Fibroblast of villous mesenchyme (primary cell): ENCODE results near the gene SYCE1. TPM values are rescaled to one million over a fixed set of nuclear protein-coding genes. Genes with fewer than 3 reads are reported as not detected.

Experiments
- DNase-seq: peaks from one replicate; pipeline ENCODE4 v3.0.0-alpha.2; 2010; ENCODE audit warnings: low read depth
- H3K4me3 ChIP-seq: 2 replicates; pipeline ENCODE4 v1.5.1; 2011; ENCODE audit warnings: low read depth, mild to moderate bottlenecking, low read length
- CTCF ChIP-seq: IDR thresholded peaks from 2 replicates; pipeline ENCODE4 v1.5.1; 2012; ENCODE audit warnings: low read depth, mild to moderate bottlenecking, low read length; ENCODE audit not compliant: insufficient read depth
- total RNA-seq: library from RNA; depleted of rRNA; stranded (reverse); fragments of >200 nt; gene quantifications from 2 replicates; pipeline ENCODE4 v1.2.3, GENCODE V29; 2012

SYCE1 gene
- total RNA-seq, 1 donor: 1.3 TPM

GRCh38 chr10:133567609-133568286, 2.4 kb upstream of the SYCE1 start:
- no peak for TF ChIP-seq CTCF
- DNase-seq: no peak

GRCh38 chr10:133567119-133567518, 1.7 kb upstream of the SYCE1 start:
- no peak overlapping the region for H3K4me3 ChIP-seq
- no peak for DNase-seq
- no peak for TF ChIP-seq CTCF

More at GRCh38 chr10:133567609-133568286, 2.4 kb upstream of the SYCE1 start:
- H3K4me3 ChIP-seq: no peak overlapping the region

- DNase-seq: peak; percentile 1
- H3K4me3 ChIP-seq: peak overlapping the region; percentile 67
- TF ChIP-seq CTCF: no peak
Measured at GRCh38 chr10:133564816-133565215, 567 bp downstream of the SYCE1 start.

GRCh38 chr10:133559216-133559615, 6.2 kb downstream of the SYCE1 start:
- no peak for TF ChIP-seq CTCF
- no peak overlapping the region for H3K4me3 ChIP-seq
- DNase-seq: no peak

- no peak for DNase-seq
- TF ChIP-seq CTCF: no peak
- no peak overlapping the region for H3K4me3 ChIP-seq
Measured at GRCh38 chr10:133557381-133557780, 8.0 kb downstream of the SYCE1 start.

- H3K4me3 ChIP-seq: no peak overlapping the region
- DNase-seq: no peak
- no peak for TF ChIP-seq CTCF
Measured at GRCh38 chr10:133555521-133555920, 9.9 kb downstream of the SYCE1 start.

- DNase-seq: no peak
- no peak overlapping the region for H3K4me3 ChIP-seq
- TF ChIP-seq CTCF: no peak
Measured at GRCh38 chr10:133554600-133554999, 10.8 kb downstream of the SYCE1 start.
